HUES48 (cell line): ENCODE data around the gene CCZ1.
"Not testable (repeated sequence)": the region's sequence is repeated elsewhere in the genome, so short reads cannot be mapped to it uniquely, and the experiment has no call there.

ENCODE experiments used
- H3K27ac ChIP-seq: one replicate; pipeline ENCODE4 v1.7.0; 2013; ENCODE audit warnings: low read depth, low read length, inconsistent platforms
- H3K27me3 ChIP-seq: 2 replicates; pipeline ENCODE4 v1.6.1; 2013; ENCODE audit warnings: mild to moderate bottlenecking, low read length; ENCODE audit not compliant: control insufficient read depth, insufficient read depth
- H3K36me3 ChIP-seq: 2 replicates; pipeline ENCODE4 v1.6.1; 2013; ENCODE audit warnings: low read length; ENCODE audit not compliant: control insufficient read depth, insufficient read depth
- H3K4me1 ChIP-seq: 2 replicates; pipeline ENCODE4 v1.6.1; 2013; ENCODE audit warnings: mild to moderate bottlenecking, low read length; ENCODE audit not compliant: control insufficient read depth, insufficient read depth
- H3K4me3 ChIP-seq: 2 replicates; pipeline ENCODE4 v1.5.1; 2013; ENCODE audit warnings: mild to moderate bottlenecking, low read depth, low read length
- H3K9ac ChIP-seq: 2 replicates; pipeline ENCODE4 v1.6.1; 2013; ENCODE audit warnings: mild to moderate bottlenecking, low read depth, low read length, moderate library complexity
- H3K9me3 ChIP-seq: 2 replicates; pipeline ENCODE4 v1.6.1; 2013; ENCODE audit warnings: low read length; ENCODE audit not compliant: control insufficient read depth, insufficient read depth

CCZ1 gene

DNA sequence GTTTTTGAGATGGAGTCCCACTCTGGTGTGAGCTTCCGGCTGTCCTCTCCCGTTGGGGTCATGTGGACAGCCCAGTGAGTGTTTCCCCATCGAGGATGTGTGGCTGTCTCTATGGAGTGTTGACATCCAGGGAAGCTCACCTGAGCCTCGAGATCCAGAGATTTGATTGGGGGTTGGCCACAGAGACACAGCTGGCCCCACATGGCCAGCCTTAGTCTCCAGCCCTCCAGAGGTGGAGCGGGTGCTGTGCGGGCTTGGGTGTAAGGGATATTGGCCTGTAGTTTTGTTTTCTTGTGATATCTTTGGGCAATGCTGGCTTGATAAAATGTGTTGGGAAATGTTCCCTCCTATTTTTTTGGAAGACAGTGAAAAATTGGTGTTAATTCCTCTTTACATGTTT lies 18.0 kb downstream of the CCZ1 start:
- H3K4me1 ChIP-seq, H3K36me3 ChIP-seq, H3K9me3 ChIP-seq, H3K9ac ChIP-seq, H3K4me3 ChIP-seq, H3K27ac ChIP-seq, H3K27me3 ChIP-seq: not testable (repeated sequence)

DNA sequence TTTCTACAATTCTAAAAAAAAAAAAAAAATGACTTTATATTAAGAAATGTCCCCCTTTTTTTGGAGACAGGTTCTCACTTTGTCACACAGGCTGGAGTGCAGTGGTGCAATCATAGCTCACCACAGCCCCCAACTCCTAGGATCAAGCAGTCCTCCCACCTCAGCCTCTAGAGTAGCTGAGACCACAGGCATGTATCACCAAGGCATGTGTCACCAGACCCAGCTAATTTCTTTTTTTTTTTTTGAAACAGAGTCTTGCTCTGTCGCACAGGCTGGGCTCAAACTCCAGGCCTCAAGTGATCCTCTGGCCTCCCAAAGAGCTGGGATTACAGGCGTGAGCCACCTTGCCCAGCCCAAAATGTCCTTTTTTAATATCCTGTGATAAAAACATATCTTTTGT lies 25.6 kb downstream of the CCZ1 start:
- H3K9ac ChIP-seq, H3K4me3 ChIP-seq, H3K27ac ChIP-seq, H3K4me1 ChIP-seq, H3K9me3 ChIP-seq, H3K36me3 ChIP-seq, H3K27me3 ChIP-seq: not testable (repeated sequence)

DNA sequence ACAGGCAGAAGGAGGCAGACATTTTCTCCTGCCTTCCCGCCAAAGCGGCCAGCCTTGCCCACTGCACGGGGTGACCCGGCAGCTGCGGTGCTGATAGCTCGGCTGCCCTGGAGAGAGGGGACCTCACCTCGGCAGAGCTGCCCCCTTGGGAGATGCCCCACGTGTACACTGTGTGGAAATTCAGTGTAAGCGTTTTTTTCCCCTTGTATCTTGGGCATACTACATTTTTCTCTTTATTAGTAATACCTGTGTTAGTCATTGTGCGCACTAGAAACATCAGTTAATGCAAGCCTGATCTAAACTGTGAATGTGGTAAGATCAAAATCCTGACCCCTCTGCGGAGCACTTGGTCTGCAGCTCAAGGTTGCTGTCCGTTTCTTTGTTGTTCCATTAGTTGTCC lies 26.1 kb downstream of the CCZ1 start:
- not testable (repeated sequence) for H3K36me3 ChIP-seq, H3K27ac ChIP-seq, H3K4me1 ChIP-seq, H3K27me3 ChIP-seq, H3K9me3 ChIP-seq, H3K9ac ChIP-seq, H3K4me3 ChIP-seq

DNA sequence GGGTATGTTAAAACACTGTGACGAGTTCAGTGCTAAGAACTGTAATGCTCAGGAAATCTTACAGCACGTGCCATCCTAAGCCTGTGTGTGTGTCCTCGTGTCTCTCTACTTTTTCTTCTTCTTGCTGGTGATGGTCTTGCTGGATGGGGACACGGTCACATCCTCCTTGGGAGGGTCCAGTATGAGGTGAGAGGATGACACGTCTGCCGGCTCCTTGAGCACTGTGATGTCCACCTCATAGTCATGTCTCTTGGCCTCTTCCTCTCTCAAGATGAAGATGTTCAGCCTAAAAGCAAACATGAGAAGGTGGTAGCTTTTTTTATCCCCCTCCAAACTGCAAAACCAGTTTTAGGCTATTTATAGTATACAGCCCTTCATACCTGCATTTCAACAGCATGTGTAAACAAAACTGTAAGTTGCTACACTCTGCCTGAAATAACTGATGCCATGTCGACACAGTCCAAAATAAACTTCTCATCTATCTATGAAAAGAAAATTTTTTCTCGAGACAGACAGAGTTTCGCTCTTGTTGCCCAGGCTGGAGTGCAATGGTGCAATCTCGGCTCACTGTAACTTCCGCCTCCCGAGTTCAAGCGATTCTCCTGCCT lies 27.8 kb downstream of the CCZ1 start:
- not testable (repeated sequence) for H3K9me3 ChIP-seq, H3K27ac ChIP-seq, H3K27me3 ChIP-seq, H3K4me1 ChIP-seq, H3K36me3 ChIP-seq, H3K4me3 ChIP-seq, H3K9ac ChIP-seq

DNA sequence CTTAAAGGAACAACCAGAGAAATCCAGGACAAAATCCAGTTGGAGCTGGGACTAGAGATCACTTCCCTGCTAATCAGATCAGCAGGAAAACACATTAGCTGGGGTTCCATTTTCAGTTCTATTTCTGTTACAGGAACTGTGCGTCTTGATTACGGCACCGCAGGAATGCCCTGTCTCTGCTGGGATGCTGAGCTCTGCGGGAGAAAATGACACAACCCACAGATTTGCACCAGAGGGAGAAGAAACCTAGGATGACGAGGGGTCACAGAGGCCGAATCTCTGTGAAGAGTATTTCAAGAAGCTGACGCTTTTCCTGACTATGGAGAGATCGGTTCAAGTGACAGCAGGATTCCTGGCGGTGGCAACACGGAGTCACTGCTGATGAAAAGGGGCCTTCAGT lies 31.8 kb downstream of the CCZ1 start:
- H3K9me3 ChIP-seq, H3K27me3 ChIP-seq, H3K27ac ChIP-seq, H3K36me3 ChIP-seq, H3K4me3 ChIP-seq, H3K9ac ChIP-seq, H3K4me1 ChIP-seq: not testable (repeated sequence)

DNA sequence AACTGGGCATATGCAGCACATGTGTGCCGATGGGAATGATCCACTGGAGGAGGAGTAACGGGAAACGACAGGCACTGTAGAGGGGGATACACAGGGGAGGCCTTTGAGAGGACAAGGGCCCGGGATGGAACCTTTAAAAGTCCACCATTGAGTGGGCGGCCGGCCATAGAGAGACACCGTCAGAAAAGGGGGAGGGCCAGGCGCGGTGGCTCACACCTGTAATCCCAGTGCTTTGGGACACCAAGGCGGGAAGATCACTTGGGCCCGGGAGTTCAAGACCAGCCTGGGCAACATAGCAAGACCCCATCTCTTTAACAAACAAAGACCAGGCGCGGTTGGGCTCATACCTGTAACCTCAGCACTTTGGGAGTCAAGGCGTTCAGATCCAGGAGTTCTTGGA lies 32.7 kb downstream of the CCZ1 start:
- H3K9ac ChIP-seq, H3K9me3 ChIP-seq, H3K27ac ChIP-seq, H3K27me3 ChIP-seq, H3K4me3 ChIP-seq, H3K4me1 ChIP-seq, H3K36me3 ChIP-seq: not testable (repeated sequence)

DNA sequence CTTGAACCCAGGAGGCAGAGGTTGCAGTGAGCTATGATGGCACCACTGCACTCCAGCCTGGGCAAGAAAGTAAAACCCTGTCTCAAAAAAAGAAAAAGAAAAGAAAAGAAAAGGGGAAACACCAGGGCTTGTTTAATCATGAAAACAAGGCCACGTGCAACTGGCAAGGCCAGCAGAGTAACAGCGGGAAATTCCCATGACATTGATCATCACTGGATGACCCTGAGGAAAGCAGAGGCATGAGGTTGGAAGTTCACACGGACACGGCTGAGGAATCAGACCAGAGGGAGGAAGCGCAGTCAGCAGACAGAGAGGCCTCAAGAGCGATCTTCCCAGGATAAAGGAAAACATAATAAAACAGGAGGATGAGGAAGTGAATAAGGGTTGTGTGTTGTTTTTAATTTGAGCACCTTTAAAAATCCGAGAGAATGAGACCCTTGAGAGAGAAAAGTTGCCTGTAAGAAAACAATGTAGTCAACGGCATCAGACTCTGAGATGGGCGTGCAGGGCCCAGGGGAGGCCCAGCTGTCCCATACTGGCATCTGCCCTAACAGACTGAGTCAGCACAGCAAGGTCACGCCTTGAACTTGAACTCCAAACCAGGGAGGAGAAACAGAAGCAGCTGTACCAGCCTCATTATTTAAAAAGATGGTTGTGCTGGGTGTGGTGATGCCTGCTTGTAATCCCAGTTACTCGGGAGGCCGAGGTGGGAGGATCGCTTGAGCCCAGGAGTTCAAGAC lies 33.5 kb downstream of the CCZ1 start:
- not testable (repeated sequence) for H3K36me3 ChIP-seq, H3K9ac ChIP-seq, H3K9me3 ChIP-seq, H3K4me1 ChIP-seq, H3K27ac ChIP-seq, H3K4me3 ChIP-seq, H3K27me3 ChIP-seq

DNA sequence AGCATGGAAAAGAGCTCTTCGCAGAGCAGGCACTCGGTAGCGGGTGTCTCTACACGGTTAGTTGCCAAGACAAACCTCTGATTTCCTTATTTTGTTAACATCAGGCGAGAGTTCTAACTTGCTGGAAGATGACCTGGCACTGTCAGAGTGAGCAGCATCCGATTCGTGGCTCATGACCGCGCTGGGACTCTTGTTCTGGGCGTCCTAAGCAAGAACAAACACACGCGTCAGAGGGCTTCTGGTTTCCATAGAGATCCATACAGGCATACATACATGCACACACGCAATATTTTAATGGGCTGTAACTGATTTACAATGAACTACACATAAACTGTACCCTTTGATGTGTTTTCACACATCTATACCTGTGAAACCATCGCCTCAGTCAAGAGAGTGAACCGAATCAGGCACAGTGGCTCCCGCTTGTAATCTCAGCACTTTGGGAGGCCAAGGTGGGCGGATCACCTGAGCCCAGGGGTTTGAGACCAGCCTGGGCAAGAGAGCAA lies 36.5 kb downstream of the CCZ1 start:
- H3K27me3 ChIP-seq, H3K4me3 ChIP-seq, H3K36me3 ChIP-seq, H3K4me1 ChIP-seq, H3K27ac ChIP-seq, H3K9me3 ChIP-seq, H3K9ac ChIP-seq: not testable (repeated sequence)

DNA sequence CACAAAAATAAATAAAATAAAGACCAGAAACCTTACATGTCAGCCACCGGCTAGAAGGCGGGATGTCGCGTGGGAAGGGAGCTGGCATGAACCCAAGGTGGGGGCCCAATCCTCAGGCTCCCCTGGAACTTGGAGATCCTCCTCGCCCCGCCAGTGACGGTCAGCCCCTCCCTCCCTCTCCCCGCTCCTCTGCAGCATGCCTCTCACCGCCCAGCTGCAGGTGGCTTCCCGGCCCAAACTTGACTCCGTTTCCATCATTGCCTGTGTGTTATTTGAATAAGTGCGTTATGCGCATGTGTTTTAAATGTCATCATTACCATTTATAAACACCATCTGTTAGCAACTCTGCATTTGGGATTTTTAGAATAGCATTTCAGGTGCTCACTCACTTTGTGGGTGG lies 64.7 kb downstream of the CCZ1 start:
- not testable (repeated sequence) for H3K4me1 ChIP-seq, H3K27ac ChIP-seq, H3K27me3 ChIP-seq, H3K4me3 ChIP-seq, H3K9ac ChIP-seq, H3K36me3 ChIP-seq, H3K9me3 ChIP-seq

DNA sequence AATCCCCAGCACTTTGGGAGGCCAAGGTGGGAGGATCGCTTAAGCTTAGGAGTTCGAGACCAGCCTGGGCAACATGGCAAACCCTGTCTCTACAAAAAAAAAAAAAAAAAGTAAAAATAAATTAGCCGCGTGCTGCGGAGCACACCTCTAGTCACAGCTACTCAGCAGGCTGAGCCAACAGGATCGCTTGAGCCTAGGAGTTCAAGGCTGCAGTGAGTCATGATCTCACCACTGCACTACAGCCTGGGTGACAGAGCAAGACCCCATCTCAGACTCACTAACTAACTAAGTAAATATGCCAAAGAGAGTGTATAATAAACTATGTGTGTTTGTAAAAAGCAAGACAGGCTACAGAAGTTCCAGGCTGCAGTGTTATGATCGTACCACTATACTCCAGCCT lies 65.3 kb downstream of the CCZ1 start:
- not testable (repeated sequence) for H3K9me3 ChIP-seq, H3K4me3 ChIP-seq, H3K4me1 ChIP-seq, H3K36me3 ChIP-seq, H3K9ac ChIP-seq, H3K27me3 ChIP-seq, H3K27ac ChIP-seq

DNA sequence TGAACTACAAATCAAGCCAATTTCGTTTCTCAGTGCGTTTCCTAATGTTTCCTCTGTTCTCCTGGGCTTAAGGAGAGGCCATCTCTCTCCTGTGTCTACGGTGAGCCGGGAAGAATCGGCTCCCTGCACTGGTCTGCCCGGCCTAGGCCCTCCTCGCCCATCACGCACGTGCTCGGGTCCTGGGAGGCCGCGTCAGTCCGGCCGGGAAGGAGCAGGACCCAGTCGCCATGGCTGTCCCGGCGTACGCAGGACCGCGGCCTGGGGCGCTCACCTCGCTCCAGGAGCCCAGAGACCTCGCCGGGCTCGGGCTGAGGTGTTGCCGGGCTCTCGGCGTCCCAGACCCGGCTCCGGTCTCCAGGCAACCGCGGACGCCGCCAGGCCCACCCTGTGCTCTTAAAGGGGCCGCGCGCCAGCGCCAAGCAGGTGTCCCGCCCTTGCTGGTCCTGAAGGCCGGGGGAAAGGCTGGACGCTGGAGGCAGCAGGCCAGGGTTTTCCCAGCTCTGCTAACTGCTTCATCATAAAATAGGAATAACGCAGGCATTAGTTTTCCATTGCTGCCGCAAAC lies 71.9 kb downstream of the CCZ1 start, which contains the start of gene RSPH10B:
Gene RSPH10B, minus strand, starts transcription at position 343 of the 565 bp plus-strand sequence. CDS start 3,573 bp downstream, outside the sequence.
- H3K9me3 ChIP-seq, H3K27ac ChIP-seq, H3K4me3 ChIP-seq, H3K9ac ChIP-seq, H3K27me3 ChIP-seq, H3K36me3 ChIP-seq, H3K4me1 ChIP-seq: not testable (repeated sequence)
